ENCODE data around the gene CCDC17.

CCDC17 gene

GRCh38 chr1:45658171-45658570 lies 34.3 kb upstream of the CCDC17 start:
- no peak overlapping the region for H3K27ac ChIP-seq (replicated peaks; ENCODE audit: low read length)
- no peak overlapping the region for H3K18ac ChIP-seq (ENCODE audit: low read length)
- H3K27me3 ChIP-seq (ENCODE audit: control insufficient read depth in 3 of 3, insufficient read depth in 3 of 3, low read depth in 1 of 3, low read length in 3 of 3): no peaks in the 10 kb centered on the region
- H3K4me1 ChIP-seq (ENCODE audit: control insufficient read depth in 2 of 2, insufficient read depth in 1 of 2, low read depth in 1 of 2, low read length in 2 of 2): no peaks in the 10 kb centered on the region
- no peak for DNase-seq (ENCODE audit: low spot score)
- H4K8ac ChIP-seq (ENCODE audit: low read depth, low read length): no peak overlapping the region
- no peak overlapping the region for H2BK12ac ChIP-seq (ENCODE audit: low read length)
- no CpG with 5 or more reads among the region's 2 CpGs for WGBS, 2 donors (ENCODE audit: extremely low coverage in 2 of 2, insufficient read length in 2 of 2, insufficient replicate concordance in 1 of 2)
- H3K4ac ChIP-seq (ENCODE audit: low read length): no peak overlapping the region
- no peak overlapping the region for H2BK120ac ChIP-seq (ENCODE audit: low read depth, low read length)
- no peak overlapping the region for H3K4me3 ChIP-seq (ENCODE audit: low read length in 2 of 2)
- no peak overlapping the region for H3K4me2 ChIP-seq (ENCODE audit: insufficient read depth, low read length, poor library complexity, severe bottlenecking)
- H2AFZ ChIP-seq (ENCODE audit: low read length): no peak overlapping the region
- H3K79me1 ChIP-seq (ENCODE audit: low read depth, low read length): peaks cover 4% of the 10 kb centered on the region
- H4K91ac ChIP-seq (ENCODE audit: low read depth, low read length, poor library complexity): no peak overlapping the region
- no peak overlapping the region for H2AK5ac ChIP-seq (ENCODE audit: low read depth, low read length)
- H3K36me3 ChIP-seq (replicated peaks in 1 of 2; ENCODE audit: control insufficient read depth in 2 of 2, insufficient read depth in 2 of 2, low read length in 2 of 2): peaks cover 28 to 84% of the 10 kb centered on the region in 2 donors
- no peak overlapping the region for H3K14ac ChIP-seq (ENCODE audit: low read length)
- H2BK5ac ChIP-seq (ENCODE audit: low read length): no peak overlapping the region
- H2BK15ac ChIP-seq (ENCODE audit: low read length): no peak overlapping the region
- H3K23ac ChIP-seq (ENCODE audit: low read depth, low read length, poor library complexity): no peak overlapping the region
- H3K9ac ChIP-seq (ENCODE audit: low read depth, low read length, poor library complexity): no peak overlapping the region
- no peaks in the 10 kb centered on the region for H3K9me3 ChIP-seq (replicated peaks in 1 of 2; ENCODE audit: control insufficient read depth in 2 of 2, insufficient read depth in 1 of 2, low read depth in 1 of 2, low read length in 2 of 2)

DNA sequence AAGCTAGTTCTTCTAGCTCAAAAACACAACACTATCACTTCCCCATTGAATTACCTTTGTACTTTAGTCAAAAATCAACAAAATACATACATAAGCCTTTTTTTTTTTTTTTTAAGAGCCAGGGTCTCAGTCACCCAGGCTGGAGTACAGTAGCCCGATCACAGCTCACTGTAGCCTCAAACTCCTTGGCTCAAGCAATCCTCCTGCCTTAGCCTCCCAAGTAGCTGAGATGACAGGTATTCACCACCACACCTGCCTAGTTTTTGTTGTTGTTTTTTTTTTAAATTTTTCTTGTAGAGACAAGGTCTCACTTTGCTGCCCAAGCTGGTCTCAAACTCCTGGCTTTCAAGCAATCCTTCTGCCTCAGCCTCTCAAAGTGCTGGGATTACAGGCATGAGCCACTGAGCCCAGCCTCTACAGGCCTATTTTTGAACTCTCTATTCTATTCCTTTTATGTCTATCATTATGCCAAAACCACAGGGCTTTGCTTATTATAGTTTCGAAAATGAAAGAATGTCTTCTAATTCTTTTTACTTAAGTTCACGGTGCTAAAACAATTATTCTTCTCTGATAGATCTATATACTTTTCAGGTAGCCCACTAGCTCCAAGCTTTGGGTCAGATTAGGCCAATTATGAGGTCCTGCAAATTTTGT lies 32.8 kb upstream of the CCDC17 start:
- H3K14ac ChIP-seq (ENCODE audit: low read length): no peak overlapping the region

DNA sequence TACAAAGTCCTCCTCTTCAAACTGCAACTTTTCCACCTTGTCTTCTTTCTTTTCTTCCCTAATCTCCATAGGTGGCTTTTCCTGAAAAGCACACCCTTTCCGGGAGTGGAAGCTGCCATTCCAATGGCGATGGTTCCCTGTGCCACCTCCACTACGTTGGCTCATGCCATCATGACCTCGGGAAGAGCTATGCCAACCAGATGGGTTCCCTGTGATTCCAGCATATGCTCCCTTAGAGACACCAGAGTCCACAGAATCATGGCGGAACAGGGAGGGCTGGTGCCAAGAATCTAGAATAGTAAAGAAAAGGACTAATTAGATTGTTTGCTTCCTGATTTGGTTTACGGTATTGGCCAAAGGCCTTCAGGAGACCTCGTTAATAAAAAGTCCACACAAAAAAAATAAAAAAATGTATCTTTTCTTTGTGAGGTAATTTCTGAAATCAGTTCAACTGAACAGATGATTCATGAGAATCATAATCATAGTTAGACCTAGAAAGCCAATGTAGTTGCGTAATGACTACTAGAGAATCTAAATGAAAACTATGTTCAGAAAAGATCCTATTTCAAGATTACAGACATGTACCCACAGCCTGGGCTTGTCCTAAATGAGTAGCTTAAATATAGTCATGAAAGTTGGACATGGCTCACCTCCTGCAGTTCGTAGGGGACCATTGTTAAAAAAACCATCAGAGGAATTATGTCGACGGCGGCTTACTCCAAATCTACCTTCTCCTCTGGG lies 30.9 kb upstream of the CCDC17 start:
- no peak overlapping the region for H2BK5ac ChIP-seq (ENCODE audit: low read length)
- H3K36me3 ChIP-seq (replicated peaks in 1 of 2; ENCODE audit: control insufficient read depth in 2 of 2, insufficient read depth in 2 of 2, low read length in 2 of 2): peaks cover 39 to 100% of the 10 kb centered on the region in 2 donors

More for the DNA sequence above, 32.8 kb upstream of the CCDC17 start:
- Histone ChIP-seq H3K4me1 (ENCODE audit: control insufficient read depth in 2 of 2, insufficient read depth in 1 of 2, low read depth in 1 of 2, low read length in 2 of 2) (no peaks in the 10 kb centered on the region), H2BK120ac (ENCODE audit: low read depth, low read length) (no peak overlapping the region), H2BK12ac (ENCODE audit: low read length) (no peak overlapping the region), H2BK5ac (ENCODE audit: low read length) (no peak overlapping the region), H2AFZ (ENCODE audit: low read length) (no peak overlapping the region), H3K4ac (ENCODE audit: low read length) (no peak overlapping the region), H3K79me1 (ENCODE audit: low read depth, low read length) (peaks cover 2% of the 10 kb centered on the region), H3K23ac (ENCODE audit: low read depth, low read length, poor library complexity) (no peak overlapping the region), H4K91ac (ENCODE audit: low read depth, low read length, poor library complexity) (no peak overlapping the region), H3K4me2 (ENCODE audit: insufficient read depth, low read length, poor library complexity, severe bottlenecking) (no peak overlapping the region), H3K27ac (replicated peaks; ENCODE audit: low read length) (no peak overlapping the region), H3K27me3 (ENCODE audit: control insufficient read depth in 3 of 3, insufficient read depth in 3 of 3, low read depth in 1 of 3, low read length in 3 of 3) (no peaks in the 10 kb centered on the region), H3K4me3 (ENCODE audit: low read length in 2 of 2) (no peak overlapping the region), H3K18ac (ENCODE audit: low read length) (no peak overlapping the region), H2BK15ac (ENCODE audit: low read length) (no peak overlapping the region), H4K8ac (ENCODE audit: low read depth, low read length) (no peak overlapping the region), H3K36me3 (replicated peaks in 1 of 2; ENCODE audit: control insufficient read depth in 2 of 2, insufficient read depth in 2 of 2, low read length in 2 of 2) (peaks cover 31 to 98% of the 10 kb centered on the region in 2 donors), H3K9ac (ENCODE audit: low read depth, low read length, poor library complexity) (no peak overlapping the region), H2AK5ac (ENCODE audit: low read depth, low read length) (no peak overlapping the region), H3K9me3 (replicated peaks in 1 of 2; ENCODE audit: control insufficient read depth in 2 of 2, insufficient read depth in 1 of 2, low read depth in 1 of 2, low read length in 2 of 2) (no peaks in the 10 kb centered on the region)
- no peak for DNase-seq (ENCODE audit: low spot score)
- WGBS, 2 donors (ENCODE audit: extremely low coverage in 2 of 2, insufficient read length in 2 of 2, insufficient replicate concordance in 1 of 2): no CpG with 5 or more reads among the region's 3 CpGs

GRCh38 chr1:45647248-45648021 lies 23.6 kb upstream of the CCDC17 start:
- H3K27me3 ChIP-seq (ENCODE audit: control insufficient read depth in 3 of 3, insufficient read depth in 3 of 3, low read depth in 1 of 3, low read length in 3 of 3): no peaks in the 10 kb centered on the region

More for the DNA sequence above, 30.9 kb upstream of the CCDC17 start:
- Histone ChIP-seq H3K4me2 (ENCODE audit: insufficient read depth, low read length, poor library complexity, severe bottlenecking) (no peak overlapping the region), H3K4me3 (ENCODE audit: low read length in 2 of 2) (no peak overlapping the region), H2AFZ (ENCODE audit: low read length) (no peak overlapping the region), H2BK15ac (ENCODE audit: low read length) (no peak overlapping the region), H3K27ac (replicated peaks; ENCODE audit: low read length) (no peak overlapping the region), H3K79me1 (ENCODE audit: low read depth, low read length) (no peaks in the 10 kb centered on the region), H3K4ac (ENCODE audit: low read length) (no peak overlapping the region), H2BK12ac (ENCODE audit: low read length) (no peak overlapping the region), H3K9me3 (replicated peaks in 1 of 2; ENCODE audit: control insufficient read depth in 2 of 2, insufficient read depth in 1 of 2, low read depth in 1 of 2, low read length in 2 of 2) (no peaks in the 10 kb centered on the region), H3K18ac (ENCODE audit: low read length) (no peak overlapping the region), H3K9ac (ENCODE audit: low read depth, low read length, poor library complexity) (no peak overlapping the region), H3K4me1 (ENCODE audit: control insufficient read depth in 2 of 2, insufficient read depth in 1 of 2, low read depth in 1 of 2, low read length in 2 of 2) (no peaks in the 10 kb centered on the region), H4K8ac (ENCODE audit: low read depth, low read length) (no peak overlapping the region), H2AK5ac (ENCODE audit: low read depth, low read length) (no peak overlapping the region), H3K14ac (ENCODE audit: low read length) (no peak overlapping the region), H3K27me3 (ENCODE audit: control insufficient read depth in 3 of 3, insufficient read depth in 3 of 3, low read depth in 1 of 3, low read length in 3 of 3) (no peaks in the 10 kb centered on the region), H4K91ac (ENCODE audit: low read depth, low read length, poor library complexity) (no peak overlapping the region), H3K23ac (ENCODE audit: low read depth, low read length, poor library complexity) (no peak overlapping the region), H2BK120ac (ENCODE audit: low read depth, low read length) (no peak overlapping the region)
- DNase-seq (ENCODE audit: low spot score): no peak
- WGBS, 2 donors (ENCODE audit: extremely low coverage in 2 of 2, insufficient read length in 2 of 2, insufficient replicate concordance in 1 of 2): no CpG with 5 or more reads among the region's 12 CpGs

More at GRCh38 chr1:45647248-45648021, 23.6 kb upstream of the CCDC17 start:
- no peak overlapping the region for H2BK5ac ChIP-seq (ENCODE audit: low read length)
- H3K4ac ChIP-seq (ENCODE audit: low read length): no peak overlapping the region
- no peak overlapping the region for H2BK15ac ChIP-seq (ENCODE audit: low read length)
- peaks cover 8% of the 10 kb centered on the region for H3K79me1 ChIP-seq (ENCODE audit: low read depth, low read length)
- no peak overlapping the region for H4K91ac ChIP-seq (ENCODE audit: low read depth, low read length, poor library complexity)
- no peak overlapping the region for H3K18ac ChIP-seq (ENCODE audit: low read length)
- no peak overlapping the region for H3K27ac ChIP-seq (replicated peaks; ENCODE audit: low read length)
- no peak overlapping the region for H2BK120ac ChIP-seq (ENCODE audit: low read depth, low read length)
- H3K23ac ChIP-seq (ENCODE audit: low read depth, low read length, poor library complexity): no peak overlapping the region
- no peak overlapping the region for H3K9ac ChIP-seq (ENCODE audit: low read depth, low read length, poor library complexity)
- peaks cover 28 to 93% of the 10 kb centered on the region in 2 donors for H3K36me3 ChIP-seq (replicated peaks in 1 of 2; ENCODE audit: control insufficient read depth in 2 of 2, insufficient read depth in 2 of 2, low read length in 2 of 2)
- WGBS, 2 donors (ENCODE audit: extremely low coverage in 2 of 2, insufficient read length in 2 of 2, insufficient replicate concordance in 1 of 2): no CpG with 5 or more reads among the region's 9 CpGs
- H2AK5ac ChIP-seq (ENCODE audit: low read depth, low read length): no peak overlapping the region
- peaks cover 0 to 2% of the 10 kb centered on the region in 2 donors for H3K9me3 ChIP-seq (replicated peaks in 1 of 2; ENCODE audit: control insufficient read depth in 2 of 2, insufficient read depth in 1 of 2, low read depth in 1 of 2, low read length in 2 of 2)
- H2BK12ac ChIP-seq (ENCODE audit: low read length): no peak overlapping the region
- no peak overlapping the region for H4K8ac ChIP-seq (ENCODE audit: low read depth, low read length)
- H3K14ac ChIP-seq (ENCODE audit: low read length): no peak overlapping the region
- no peaks in the 10 kb centered on the region for H3K4me1 ChIP-seq (ENCODE audit: control insufficient read depth in 2 of 2, insufficient read depth in 1 of 2, low read depth in 1 of 2, low read length in 2 of 2)
- H3K4me3 ChIP-seq (ENCODE audit: low read length in 2 of 2): no peak overlapping the region
- H3K4me2 ChIP-seq (ENCODE audit: insufficient read depth, low read length, poor library complexity, severe bottlenecking): no peak overlapping the region
- no peak overlapping the region for H2AFZ ChIP-seq (ENCODE audit: low read length)
- no peak for DNase-seq (ENCODE audit: low spot score)
